Tibial nerve (tissue), 4 donors: ENCODE measurements around the gene TMEM245. TPM values are rescaled to one million over a fixed set of nuclear protein-coding genes. Genes with fewer than 3 reads are reported as not detected.

Experiments used
- DNase-seq, 2 donors: peaks; one replicate each; pipeline ENCODE4 v3.0.0-alpha.2; 2019; ENCODE audit warnings: low spot score in 2 of 2
- H3K27ac ChIP-seq, 4 donors: fragments of 200-600 bp; sonication (generic) in 3 of 4; one replicate each; pipeline ENCODE4 v1.5.1; 2017 to 2019; ENCODE audit warnings: mild to moderate bottlenecking in 1 of 4
- H3K27me3 ChIP-seq, 2 donors: fragments of 200-600 bp; sonication (generic) in 1 of 2; one replicate each; pipeline versions ENCODE4 v1.5.1 to v1.6.0; 2017 to 2019
- H3K36me3 ChIP-seq, 3 donors: fragments of 200-600 bp; sonication (generic); one replicate each; pipeline ENCODE4 v1.5.1; 2018 to 2019
- H3K4me1 ChIP-seq, 4 donors: fragments of 200-600 bp; sonication (generic) in 3 of 4; one replicate each; pipeline ENCODE4 v1.5.1; 2017 to 2019
- H3K4me3 ChIP-seq, 4 donors: fragments of 200-600 bp; sonication (generic) in 3 of 4; one replicate each; pipeline ENCODE4 v1.5.1; 2017 to 2019; ENCODE audit warnings: mild to moderate bottlenecking in 1 of 4, moderate library complexity in 1 of 4
- H3K9me3 ChIP-seq, 4 donors: fragments of 200-600 bp; sonication (generic) in 3 of 4; one replicate each; pipeline ENCODE4 v1.5.1; 2017 to 2019
- EP300 ChIP-seq, 2 donors: sonication (generic); formaldehyde crosslinking; IDR thresholded peaks; one replicate each; pipeline ENCODE4 v1.6.1; 2017; ENCODE audit warnings: antibody characterized with exemption in 2 of 2, mild to moderate bottlenecking in 1 of 2
- POLR2A ChIP-seq, 2 donors: fragments of 450-650 bp; IDR thresholded peaks; one replicate each; pipeline ENCODE4 v1.6.1; 2017; ENCODE audit warnings: antibody characterized with exemption in 2 of 2, mild to moderate bottlenecking in 2 of 2, moderate library complexity in 2 of 2
- WGBS, 2 donors: methylation state at CpG; one replicate each; pipeline ENCODE4 v1.1.5; 2018; 5-methylcytosine and 5-hydroxymethylcytosine counted together
- total RNA-seq, 4 donors: library from RNA; depleted of rRNA; stranded (reverse); fragments of >200 nt; gene quantifications; one replicate each; pipeline ENCODE4 v1.1.0, GENCODE V29; 2016
- TF ChIP-seq, protein P1 (sequence below), 5 experiments: fragments of 200-600 bp in 3 of 5; fragments of 450-650 bp in 2 of 5; sonication (generic) in 3 of 5; IDR thresholded peaks; one replicate each; pipeline ENCODE4 v1.5.1; 2016 to 2019; ENCODE audit warnings: antibody characterized with exemption in 5 of 5, mild to moderate bottlenecking in 3 of 5, moderate library complexity in 2 of 5

Gene TMEM245
- total RNA-seq, 4 donors from 2014 or later = 51.6 to 100 (median 89.5) TPM

DNA sequence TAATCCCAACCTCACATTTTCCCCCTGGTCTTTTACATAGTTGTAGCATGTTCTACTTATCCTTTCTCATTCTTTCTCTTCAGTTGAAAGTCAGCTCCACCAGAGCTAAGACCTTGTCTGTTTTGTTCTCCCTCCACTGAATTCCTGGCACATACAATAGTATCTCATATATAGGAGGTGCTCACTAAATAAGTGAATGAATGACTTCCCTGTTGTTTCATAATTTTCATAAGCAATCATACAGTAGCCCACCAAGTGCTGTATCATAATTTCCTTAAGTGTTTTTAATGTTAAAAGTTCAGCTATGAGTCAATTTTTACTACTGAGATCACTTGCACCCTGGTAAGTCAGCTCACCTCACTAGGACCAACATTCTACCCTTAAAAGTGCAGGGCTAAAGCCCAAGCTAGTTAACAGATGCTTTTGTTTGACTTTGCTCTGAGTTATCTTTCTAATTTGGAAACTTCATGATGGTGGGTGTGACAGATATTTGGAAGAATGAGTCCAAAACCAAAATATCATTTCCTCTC is 27.6 kb downstream of the TMEM245 start:
- no peak overlapping the region for H3K4me3 ChIP-seq
- H3K36me3 ChIP-seq = peaks cover 0 to 59% (median 3%) of the 10 kb centered on the region in 3 donors
- DNase-seq = no peak
- H3K4me1 ChIP-seq = peaks cover 0 to 33% (median 5%) of the 10 kb centered on the region in 4 donors
- TF ChIP-seq POLR2A (IDR thresholded peaks at IDR 0.05) = no peak
- TF ChIP-seq, protein P1, sequence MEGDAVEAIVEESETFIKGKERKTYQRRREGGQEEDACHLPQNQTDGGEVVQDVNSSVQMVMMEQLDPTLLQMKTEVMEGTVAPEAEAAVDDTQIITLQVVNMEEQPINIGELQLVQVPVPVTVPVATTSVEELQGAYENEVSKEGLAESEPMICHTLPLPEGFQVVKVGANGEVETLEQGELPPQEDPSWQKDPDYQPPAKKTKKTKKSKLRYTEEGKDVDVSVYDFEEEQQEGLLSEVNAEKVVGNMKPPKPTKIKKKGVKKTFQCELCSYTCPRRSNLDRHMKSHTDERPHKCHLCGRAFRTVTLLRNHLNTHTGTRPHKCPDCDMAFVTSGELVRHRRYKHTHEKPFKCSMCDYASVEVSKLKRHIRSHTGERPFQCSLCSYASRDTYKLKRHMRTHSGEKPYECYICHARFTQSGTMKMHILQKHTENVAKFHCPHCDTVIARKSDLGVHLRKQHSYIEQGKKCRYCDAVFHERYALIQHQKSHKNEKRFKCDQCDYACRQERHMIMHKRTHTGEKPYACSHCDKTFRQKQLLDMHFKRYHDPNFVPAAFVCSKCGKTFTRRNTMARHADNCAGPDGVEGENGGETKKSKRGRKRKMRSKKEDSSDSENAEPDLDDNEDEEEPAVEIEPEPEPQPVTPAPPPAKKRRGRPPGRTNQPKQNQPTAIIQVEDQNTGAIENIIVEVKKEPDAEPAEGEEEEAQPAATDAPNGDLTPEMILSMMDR (IDR thresholded peaks at IDR 0.05) = no peak
- no peak overlapping the region for H3K27ac ChIP-seq
- H3K27me3 ChIP-seq = no peaks in the 10 kb centered on the region
- no peaks in the 10 kb centered on the region for H3K9me3 ChIP-seq

DNA sequence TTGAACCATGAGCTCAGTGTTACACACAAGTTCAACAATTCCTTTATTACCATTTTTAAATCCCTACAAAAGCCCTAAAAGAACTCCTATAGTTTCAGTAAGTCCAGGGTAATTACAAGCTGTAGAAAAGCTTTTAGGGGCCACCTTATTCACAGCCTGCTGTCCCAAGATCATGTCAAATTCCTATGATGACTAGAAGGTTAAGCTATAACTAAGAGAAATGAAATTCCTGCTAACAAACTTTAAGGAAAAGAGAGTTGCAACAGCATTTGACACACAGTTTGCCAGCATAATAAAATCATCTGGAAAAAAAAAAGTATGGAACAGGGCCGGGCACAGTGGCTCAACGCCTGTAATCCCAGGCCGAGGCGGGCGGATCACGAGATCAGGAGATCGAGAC is 31.5 kb downstream of the TMEM245 start:
- H3K9me3 ChIP-seq = no peaks in the 10 kb centered on the region
- no peak overlapping the region for H3K27ac ChIP-seq
- H3K4me3 ChIP-seq = no peak overlapping the region
- no peak for DNase-seq
- 96 to 98% methylated on average over 7 of the region's 7 CpGs for WGBS, 2 donors
- no peaks in the 10 kb centered on the region for H3K27me3 ChIP-seq
- H3K36me3 ChIP-seq = peaks cover 3 to 80% (median 7%) of the 10 kb centered on the region in 3 donors
- TF ChIP-seq EP300 (IDR thresholded peaks at IDR 0.05) = no peak
- TF ChIP-seq POLR2A (IDR thresholded peaks at IDR 0.05) = no peak
- TF ChIP-seq, protein P1 (IDR thresholded peaks at IDR 0.05) = no peak
- peaks cover 0 to 14% (median 0%) of the 10 kb centered on the region in 4 donors for H3K4me1 ChIP-seq

DNA sequence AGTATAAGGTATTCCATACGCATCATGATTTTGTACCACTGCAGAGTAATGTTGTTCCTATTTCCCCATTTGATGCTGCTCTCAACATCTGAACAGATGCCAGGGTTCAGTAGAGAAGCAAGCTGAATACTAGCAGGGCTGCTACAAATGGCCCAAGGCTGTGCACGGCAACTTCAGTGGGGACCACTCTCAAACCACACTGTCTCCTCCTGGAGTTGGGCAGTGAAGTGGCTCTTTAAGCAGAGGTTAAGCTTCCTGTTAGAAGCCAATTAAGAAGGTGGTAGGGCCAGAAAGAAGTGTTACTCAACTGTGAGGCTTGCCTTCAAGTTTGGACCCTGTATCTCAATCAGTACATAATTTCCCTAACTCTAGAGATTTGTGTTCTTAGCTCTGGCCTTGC is 32.0 kb downstream of the TMEM245 start:
- peaks cover 0 to 14% (median 0%) of the 10 kb centered on the region in 4 donors for H3K4me1 ChIP-seq
- H3K27me3 ChIP-seq = no peaks in the 10 kb centered on the region
- DNase-seq = no peak
- TF ChIP-seq, protein P1 (IDR thresholded peaks at IDR 0.05) = no peak
- 91 to 95% methylated on average over 2 of the region's 2 CpGs for WGBS, 2 donors
- H3K9me3 ChIP-seq = no peaks in the 10 kb centered on the region
- H3K36me3 ChIP-seq = peaks cover 3 to 80% (median 7%) of the 10 kb centered on the region in 3 donors
- no peak overlapping the region for H3K27ac ChIP-seq
- no peak overlapping the region for H3K4me3 ChIP-seq

DNA sequence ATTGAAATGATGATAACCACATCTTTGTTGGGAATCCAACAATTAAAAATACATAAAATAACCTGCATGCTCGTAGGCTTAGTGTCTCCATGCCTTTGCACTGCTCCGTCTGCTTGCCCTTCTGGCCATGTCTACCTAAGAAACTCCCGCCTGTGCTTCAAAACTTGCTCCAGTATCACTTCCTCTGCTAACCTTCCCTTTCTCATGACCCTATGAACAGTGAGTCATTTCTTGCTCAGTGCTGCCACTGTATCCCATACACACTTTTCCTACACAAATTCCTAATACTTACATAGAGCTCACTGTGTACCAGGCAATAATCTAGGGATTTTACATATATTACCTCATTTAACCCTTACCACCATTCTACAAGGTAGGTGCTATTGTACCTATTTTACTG is 33.5 kb downstream of the TMEM245 start:
- TF ChIP-seq, protein P1 (IDR thresholded peaks at IDR 0.05) = no peak
- no peak for TF ChIP-seq EP300 (IDR thresholded peaks at IDR 0.05)
- no peak for TF ChIP-seq POLR2A (IDR thresholded peaks at IDR 0.05)
- H3K36me3 ChIP-seq = peaks cover 3 to 69% (median 7%) of the 10 kb centered on the region in 3 donors
- H3K9me3 ChIP-seq = no peaks in the 10 kb centered on the region
- H3K4me1 ChIP-seq = peaks cover 0 to 4% (median 0%) of the 10 kb centered on the region in 4 donors
- no peak overlapping the region for H3K27ac ChIP-seq
- 87 to 91% methylated on average over 3 of the region's 3 CpGs for WGBS, 2 donors
- H3K4me3 ChIP-seq = no peak overlapping the region
- DNase-seq = no peak
- H3K27me3 ChIP-seq = no peaks in the 10 kb centered on the region

DNA sequence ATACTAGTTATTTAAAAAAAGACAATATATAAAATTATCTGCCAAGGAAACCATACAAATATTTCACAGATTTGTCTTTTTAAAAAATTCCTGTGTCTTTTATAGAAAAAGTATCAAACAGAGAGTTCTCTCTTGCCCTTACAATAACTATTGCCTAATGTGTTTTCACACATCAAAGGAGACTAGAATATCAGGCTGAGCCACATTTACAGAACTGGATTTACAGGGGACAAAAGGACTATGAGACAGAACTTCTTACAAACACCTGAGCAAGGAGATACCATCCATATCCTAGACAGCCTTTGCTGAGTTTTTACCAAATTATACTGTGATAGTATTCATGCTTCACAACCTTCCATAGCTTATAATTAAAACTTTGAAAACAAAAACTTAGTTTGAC is 34.2 kb downstream of the TMEM245 start:
- no peak for DNase-seq
- no peaks in the 10 kb centered on the region for H3K27me3 ChIP-seq
- no peak for TF ChIP-seq EP300 (IDR thresholded peaks at IDR 0.05)
- TF ChIP-seq, protein P1 (IDR thresholded peaks at IDR 0.05) = no peak
- no peak for TF ChIP-seq POLR2A (IDR thresholded peaks at IDR 0.05)

More for the DNA sequence above, 34.2 kb downstream of the TMEM245 start:
- H3K36me3 ChIP-seq = peaks cover 0 to 63% (median 7%) of the 10 kb centered on the region in 3 donors
- peaks cover 0 to 4% (median 0%) of the 10 kb centered on the region in 4 donors for H3K4me1 ChIP-seq
- no peak overlapping the region for H3K27ac ChIP-seq
- no peaks in the 10 kb centered on the region for H3K9me3 ChIP-seq
- no peak overlapping the region for H3K4me3 ChIP-seq
